Fibroblast of lung (primary cell): ENCODE measurements around the gene NUDT13. TPM values are rescaled to one million over a fixed set of nuclear protein-coding genes. Genes with fewer than 3 reads are reported as not detected.

Experiments used
- DNase-seq, 2 donors: peaks; one replicate each; pipeline versions ENCODE4 v3.0.0 to v3.0.0-alpha.2; 2010; ENCODE audit warnings: low read depth in 2 of 2
- H2AFZ ChIP-seq: 2 replicates; pipeline ENCODE4 v1.5.1; 2012; ENCODE audit warnings: low read length, control low read depth, inconsistent platforms
- H3K27ac ChIP-seq: 2 replicates; pipeline ENCODE4 v1.5.1; 2011; ENCODE audit warnings: low read length, control low read depth; ENCODE audit not compliant: insufficient read depth
- H3K27me3 ChIP-seq: 2 replicates; pipeline ENCODE4 v1.5.1; 2011; ENCODE audit warnings: mild to moderate bottlenecking, low read length; ENCODE audit not compliant: control insufficient read depth, insufficient read depth
- H3K36me3 ChIP-seq: 2 replicates; pipeline ENCODE4 v1.5.1; 2011; ENCODE audit warnings: low read length; ENCODE audit not compliant: control insufficient read depth, insufficient read depth
- H3K4me1 ChIP-seq: 2 replicates; pipeline ENCODE4 v1.5.1; 2011; ENCODE audit warnings: low read length; ENCODE audit not compliant: control insufficient read depth, insufficient read depth; ENCODE audit errors: extremely low read depth
- H3K4me2 ChIP-seq: 2 replicates; pipeline ENCODE4 v1.5.1; 2011; ENCODE audit warnings: low read length, control low read depth; ENCODE audit not compliant: insufficient read depth; ENCODE audit errors: extremely low read depth
- H3K4me3 ChIP-seq, 4 experiments: fragments of 200-600 bp in 1 of 4; sonication (generic) in 1 of 4; replicated peaks in 1 of 4; 2 replicates each; pipeline ENCODE4 v1.5.1; 2011 to 2016; ENCODE audit warnings: low read length in 4 of 4, low read depth in 3 of 4, mild to moderate bottlenecking in 3 of 4, control low read depth in 2 of 4, inconsistent platforms in 1 of 4, mixed read lengths in 1 of 4; ENCODE audit not compliant: insufficient read depth in 1 of 4; ENCODE audit errors: control extremely low read depth in 1 of 4
- H3K79me2 ChIP-seq: 2 replicates; pipeline ENCODE4 v1.5.1; 2012; ENCODE audit warnings: mild to moderate bottlenecking, low read length, inconsistent platforms; ENCODE audit not compliant: control insufficient read depth, insufficient read depth
- H3K9ac ChIP-seq: 2 replicates; pipeline ENCODE4 v1.5.1; 2011; ENCODE audit warnings: mild to moderate bottlenecking, low read length, control low read depth; ENCODE audit not compliant: insufficient read depth
- H3K9me3 ChIP-seq: 2 replicates; pipeline ENCODE4 v1.5.1; 2012; ENCODE audit warnings: low read depth, low read length; ENCODE audit not compliant: control insufficient read depth, insufficient read depth
- H4K20me1 ChIP-seq: 2 replicates; pipeline ENCODE4 v1.5.1; 2011; ENCODE audit warnings: low read length; ENCODE audit not compliant: control insufficient read depth, insufficient read depth; ENCODE audit errors: extremely low read depth
- CTCF ChIP-seq, 2 donors: IDR thresholded peaks in 1 of 2; conservative IDR thresholded peaks in 1 of 2; 1 replicate in 1 of 2; 2 replicates in 1 of 2; pipeline ENCODE4 v1.5.1; 2011 to 2012; ENCODE audit warnings: low read length in 2 of 2, control low read depth in 1 of 2, inconsistent platforms in 1 of 2, low read depth in 1 of 2, mild to moderate bottlenecking in 1 of 2
- EZH2 ChIP-seq: IDR thresholded peaks from 2 replicates; pipeline ENCODE4 v1.5.1; 2012; ENCODE audit warnings: low read length, control low read depth, mild to moderate bottlenecking; ENCODE audit errors: missing control alignments
- polyA plus RNA-seq, 2 donors: library from polyadenylated mRNA; depleted of rRNA in 1 of 2; stranded (reverse) in 1 of 2; unstranded in 1 of 2; fragments of >200 nt; gene quantifications; 2 replicates each; pipeline ENCODE4 v1.2.1, GENCODE V29; 2011 to 2012; ENCODE audit warnings: missing spikeins in 1 of 2
- total RNA-seq: library from RNA; depleted of rRNA; stranded (reverse); fragments of >200 nt; gene quantifications from 2 replicates; pipeline ENCODE4 v1.2.1, GENCODE V29; 2014

The NUDT13 gene
- total and polyA plus RNA-seq, 2 donors (not counting 1 experiment from before 2014, with no cell fraction given), result 1.8 to 2.1 TPM

DNA sequence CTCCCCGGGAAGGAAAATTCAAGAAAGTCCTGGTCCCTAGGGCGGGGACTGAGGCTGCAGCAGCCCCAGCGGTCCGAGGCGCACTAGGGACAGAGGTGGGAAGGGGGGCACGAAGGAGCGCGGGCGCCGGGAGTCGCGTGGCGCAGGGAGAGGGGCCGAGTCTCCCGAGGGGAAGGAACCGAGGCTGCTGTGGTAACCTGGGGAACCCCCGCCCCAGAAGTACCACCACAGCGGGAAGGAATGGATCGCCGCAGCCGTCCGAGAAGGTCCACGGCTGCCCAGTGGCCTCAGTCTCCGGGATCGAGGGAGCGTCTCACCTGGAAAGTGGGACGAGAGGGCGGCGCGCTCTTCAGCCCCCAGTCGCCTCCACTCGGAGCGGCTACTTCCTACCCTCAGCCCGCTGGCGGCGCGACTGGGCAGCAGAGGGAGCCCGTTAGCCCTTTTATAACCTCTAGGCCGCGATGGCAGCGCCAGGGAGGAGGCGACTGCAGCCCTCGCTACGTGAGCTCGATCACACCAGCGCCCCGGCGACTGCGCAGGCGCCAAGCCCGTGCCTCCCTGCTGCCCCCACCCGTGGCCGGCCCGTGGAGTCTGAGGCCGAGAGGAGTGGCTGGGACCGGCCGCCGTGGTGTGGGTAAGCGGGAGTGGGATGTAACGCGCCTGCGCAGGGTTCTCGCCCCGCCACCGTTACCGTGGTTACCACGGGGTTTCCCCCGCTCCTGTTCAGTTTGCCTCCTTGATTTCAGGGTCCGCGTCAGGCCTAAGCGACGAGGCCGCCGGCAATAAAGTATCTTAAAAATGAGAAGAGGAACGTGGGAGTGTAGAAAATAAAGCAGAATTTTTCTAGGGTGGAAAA, 13.6 kb upstream of the NUDT13 start, which contains the start of gene P4HA1:
P4HA1 (minus strand) TSS at position 418 of the 856 bp plus-strand sequence. CDS start 21,983 bp downstream, outside the sequence.
- TF ChIP-seq EZH2 (no peak), CTCF (conservative IDR thresholded peaks at IDR 0.05 in 1 of 2, IDR thresholded peaks at IDR 0.05 in 1 of 2; ENCODE audit: low read depth in 1 of 2, low read length in 2 of 2) (peak; percentile 49)
- no peaks in the 10 kb centered on the region for H3K9me3 ChIP-seq
- H3K4me3 ChIP-seq, result peak within 1 kb of the TSS; percentile 35 to 99 (median 94)
- peaks cover 4% of the 10 kb centered on the region for H3K4me1 ChIP-seq
- peak within 1 kb of the TSS; percentile 93 for H3K9ac ChIP-seq
- peak within 1 kb of the TSS; percentile 80 for H2AFZ ChIP-seq
- H3K4me2 ChIP-seq, result peak within 1 kb of the TSS; percentile 94
- no peaks in the 10 kb centered on the region for H3K36me3 ChIP-seq
- H4K20me1 ChIP-seq, result no peaks in the 10 kb centered on the region
- H3K27me3 ChIP-seq, result no peaks in the 10 kb centered on the region
- H3K27ac ChIP-seq, result peak within 1 kb of the TSS; percentile 67
- peak; percentile 95 to 98 for DNase-seq
- H3K79me2 ChIP-seq, result peaks cover 40% of the 10 kb centered on the region

DNA sequence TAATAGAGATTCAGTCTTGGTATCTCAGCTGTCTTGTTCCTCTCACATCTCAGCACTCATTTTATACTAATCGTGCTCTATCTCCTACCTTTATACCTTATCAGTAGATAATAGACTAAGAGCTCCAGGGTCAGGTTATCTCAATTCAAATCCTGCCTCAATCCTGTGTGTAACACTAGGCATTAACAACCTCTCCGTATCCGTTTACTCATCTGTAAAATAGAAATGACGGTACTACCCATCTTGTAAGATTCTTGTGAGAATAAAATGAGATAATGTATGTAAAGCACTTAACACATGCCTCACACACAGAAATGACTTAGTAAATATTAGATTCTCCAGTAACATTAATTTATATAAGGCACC, 13.0 kb upstream of the NUDT13 start:
- Histone ChIP-seq H3K4me2 (peak overlapping the region; percentile 82), H3K4me1 (peaks cover 4% of the 10 kb centered on the region), H3K9me3 (no peaks in the 10 kb centered on the region), H3K27me3 (no peaks in the 10 kb centered on the region), H3K79me2 (peaks cover 34% of the 10 kb centered on the region), H4K20me1 (no peaks in the 10 kb centered on the region), H3K27ac (peak overlapping the region; percentile 67), H3K36me3 (no peaks in the 10 kb centered on the region), H3K4me3 (peak overlapping the region; percentile 31 to 94 (median 74)), H2AFZ (peak overlapping the region; percentile 80), H3K9ac (peak overlapping the region; percentile 44)
- DNase-seq, result no peak
- TF ChIP-seq CTCF (conservative IDR thresholded peaks at IDR 0.05 in 1 of 2, IDR thresholded peaks at IDR 0.05 in 1 of 2; ENCODE audit: low read depth in 1 of 2, low read length in 2 of 2) (no peak), EZH2 (no peak)

DNA sequence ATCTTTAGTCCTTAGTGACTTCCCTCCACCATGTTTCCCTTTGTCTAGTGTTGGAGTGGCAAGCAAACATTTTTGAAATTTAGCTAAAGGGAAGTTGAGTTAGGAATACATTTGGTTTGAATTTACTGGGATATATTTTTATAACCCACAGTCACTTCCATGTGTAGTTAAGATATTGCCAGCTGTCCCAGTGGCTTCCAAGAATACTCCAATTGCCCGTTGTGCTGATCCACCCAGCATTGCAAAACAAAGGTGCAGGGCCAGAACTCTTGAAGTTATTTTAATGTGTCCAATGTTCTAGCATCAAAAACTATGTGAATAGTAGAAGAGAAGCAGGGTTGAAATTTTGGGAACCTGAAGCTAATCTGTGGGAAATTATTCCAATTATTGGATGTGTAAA, 11.1 kb upstream of the NUDT13 start:
- peaks cover 17% of the 10 kb centered on the region for H3K79me2 ChIP-seq
- no peaks in the 10 kb centered on the region for H4K20me1 ChIP-seq
- H3K9ac ChIP-seq, result no peak overlapping the region
- no peak for DNase-seq
- H3K4me1 ChIP-seq, result peaks cover 4% of the 10 kb centered on the region
- TF ChIP-seq EZH2, result no peak
- H3K36me3 ChIP-seq, result no peaks in the 10 kb centered on the region
- H3K27ac ChIP-seq, result no peak overlapping the region
- no peak overlapping the region for H2AFZ ChIP-seq
- H3K4me2 ChIP-seq, result no peak overlapping the region
- H3K4me3 ChIP-seq, result no peak overlapping the region
- H3K27me3 ChIP-seq, result no peaks in the 10 kb centered on the region
- H3K9me3 ChIP-seq, result no peaks in the 10 kb centered on the region
